NB4 (cell line): Measurements from ENCODE around the gene CCR4.
"Not testable (repeated sequence)": the region's sequence is repeated elsewhere in the genome, so short reads cannot be mapped to it uniquely, and the experiment has no call there.

Experiments
- DNase-seq: peaks from one replicate; pipeline ENCODE4 v3.0.0; 2010; ENCODE audit warnings: low read depth
- H3K4me3 ChIP-seq: one replicate; pipeline ENCODE4 v1.5.1; 2011; ENCODE audit warnings: mild to moderate bottlenecking, low read depth, low read length, moderate library complexity
- MYC ChIP-seq: IDR thresholded peaks from 2 replicates; pipeline ENCODE4 v1.6.1; 2011; ENCODE audit warnings: low read depth, low read length
- POLR2A ChIP-seq: IDR thresholded peaks from 2 replicates; pipeline ENCODE4 v1.6.1; 2011; ENCODE audit warnings: mild to moderate bottlenecking; ENCODE audit not compliant: insufficient read length; ENCODE audit errors: extremely low read depth
- TF ChIP-seq, protein P1 (sequence below): IDR thresholded peaks from 2 replicates; pipeline ENCODE4 v1.6.1; 2011; ENCODE audit warnings: low read depth, low read length
- TF ChIP-seq, protein P2 (sequence below): IDR thresholded peaks from one replicate; pipeline ENCODE4 v1.5.1; 2012; ENCODE audit warnings: low read depth, low read length

The CCR4 gene

DNA sequence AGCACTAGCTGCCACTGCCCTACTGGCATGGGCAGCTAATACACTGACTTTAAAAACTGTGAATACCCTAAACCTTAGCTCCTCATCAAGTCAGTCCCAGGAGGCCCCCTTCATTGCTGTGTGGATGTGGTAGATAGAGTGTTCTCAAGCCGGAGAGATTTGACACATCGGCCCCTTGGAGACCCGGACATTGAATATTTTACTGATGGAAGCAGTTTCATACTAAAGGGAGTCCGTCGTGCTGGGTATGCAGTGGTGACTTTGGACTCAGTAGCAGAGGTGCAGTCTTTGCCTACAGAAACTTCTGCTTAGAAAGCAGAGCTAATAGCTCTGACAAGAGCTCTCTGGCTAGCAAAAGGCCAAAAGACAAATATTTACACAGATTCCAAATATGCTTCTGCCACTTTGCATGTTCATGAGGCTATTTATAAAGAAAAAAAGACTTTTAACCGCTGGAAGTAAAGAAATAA is 17.5 kb downstream of the CCR4 start:
- DNase-seq = no peak
- H3K4me3 ChIP-seq = no peak overlapping the region
- no peak for TF ChIP-seq MYC
- TF ChIP-seq, protein P1, sequence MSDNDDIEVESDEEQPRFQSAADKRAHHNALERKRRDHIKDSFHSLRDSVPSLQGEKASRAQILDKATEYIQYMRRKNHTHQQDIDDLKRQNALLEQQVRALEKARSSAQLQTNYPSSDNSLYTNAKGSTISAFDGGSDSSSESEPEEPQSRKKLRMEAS = no peak
- no peak for TF ChIP-seq POLR2A
- TF ChIP-seq, protein P2, sequence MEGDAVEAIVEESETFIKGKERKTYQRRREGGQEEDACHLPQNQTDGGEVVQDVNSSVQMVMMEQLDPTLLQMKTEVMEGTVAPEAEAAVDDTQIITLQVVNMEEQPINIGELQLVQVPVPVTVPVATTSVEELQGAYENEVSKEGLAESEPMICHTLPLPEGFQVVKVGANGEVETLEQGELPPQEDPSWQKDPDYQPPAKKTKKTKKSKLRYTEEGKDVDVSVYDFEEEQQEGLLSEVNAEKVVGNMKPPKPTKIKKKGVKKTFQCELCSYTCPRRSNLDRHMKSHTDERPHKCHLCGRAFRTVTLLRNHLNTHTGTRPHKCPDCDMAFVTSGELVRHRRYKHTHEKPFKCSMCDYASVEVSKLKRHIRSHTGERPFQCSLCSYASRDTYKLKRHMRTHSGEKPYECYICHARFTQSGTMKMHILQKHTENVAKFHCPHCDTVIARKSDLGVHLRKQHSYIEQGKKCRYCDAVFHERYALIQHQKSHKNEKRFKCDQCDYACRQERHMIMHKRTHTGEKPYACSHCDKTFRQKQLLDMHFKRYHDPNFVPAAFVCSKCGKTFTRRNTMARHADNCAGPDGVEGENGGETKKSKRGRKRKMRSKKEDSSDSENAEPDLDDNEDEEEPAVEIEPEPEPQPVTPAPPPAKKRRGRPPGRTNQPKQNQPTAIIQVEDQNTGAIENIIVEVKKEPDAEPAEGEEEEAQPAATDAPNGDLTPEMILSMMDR = no peak

GRCh38 chr3:32969656-32970055 is 18.2 kb downstream of the CCR4 start:
- TF ChIP-seq MYC (no peak), POLR2A (no peak)
- TF ChIP-seq, protein P1 = no peak
- TF ChIP-seq, protein P2 = no peak
- DNase-seq = no peak
- H3K4me3 ChIP-seq = no peak overlapping the region

DNA sequence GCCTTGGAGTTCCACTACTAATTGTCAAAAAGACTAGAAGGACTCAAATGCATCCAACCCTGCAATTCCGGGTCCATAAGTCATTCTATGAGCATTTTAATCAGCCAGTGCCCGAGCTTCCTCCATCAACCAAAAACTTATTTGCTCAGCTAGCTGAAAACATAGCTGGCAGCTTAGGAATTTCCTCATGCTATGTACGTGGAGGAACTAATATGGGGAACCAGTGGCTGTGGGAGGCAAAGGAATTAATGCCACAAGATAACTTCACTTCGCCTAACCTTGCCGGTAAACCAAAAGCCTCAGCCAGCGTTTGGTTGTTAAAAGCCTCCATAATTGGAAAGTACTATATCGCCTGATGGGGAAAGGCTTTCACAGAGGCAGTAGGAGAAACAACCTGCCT is 19.8 kb downstream of the CCR4 start:
- not testable (repeated sequence) for DNase-seq, H3K4me3 ChIP-seq

- H3K4me3 ChIP-seq = no peak overlapping the region
- TF ChIP-seq, protein P1 = no peak
- TF ChIP-seq MYC (no peak), POLR2A (no peak)
- TF ChIP-seq, protein P2 = no peak
- no peak for DNase-seq
Observed at GRCh38 chr3:32972482-32973146, 21.2 kb downstream of the CCR4 start.

DNA sequence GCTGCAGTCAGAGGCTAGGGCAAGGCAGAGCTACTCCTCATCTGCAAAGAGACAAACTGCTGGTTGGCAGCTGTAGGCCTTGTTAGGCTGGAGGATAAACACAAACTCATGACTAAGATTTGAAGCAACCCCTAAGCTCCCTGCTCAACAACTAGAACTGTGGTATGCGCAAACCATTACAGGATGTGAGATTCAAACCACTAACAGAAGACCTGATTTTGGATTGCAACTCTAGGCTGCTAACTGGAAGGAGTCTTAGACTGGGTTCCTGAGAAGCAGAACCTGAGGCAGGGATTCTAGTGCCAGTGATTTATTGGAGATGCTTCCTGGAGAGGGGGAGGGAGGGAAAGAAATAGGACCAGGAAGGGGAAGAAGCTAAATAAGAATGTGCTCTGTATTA is 22.5 kb downstream of the CCR4 start:
- H3K4me3 ChIP-seq = no peak overlapping the region
- no peak for DNase-seq
- TF ChIP-seq MYC = no peak
- TF ChIP-seq POLR2A = no peak
- TF ChIP-seq, protein P2 = no peak
- TF ChIP-seq, protein P1 = no peak

- TF ChIP-seq, protein P1 = no peak
- TF ChIP-seq POLR2A (no peak), MYC (no peak)
- TF ChIP-seq, protein P2 = no peak
- H3K4me3 ChIP-seq = no peak overlapping the region
- peak; percentile 18 for DNase-seq
Observed at GRCh38 chr3:32975891-32976595, 24.6 kb downstream of the CCR4 start.
